Measurements from ENCODE around the gene PXT1.
A peak's percentile ranks its signal among the peaks of the same experiment; 100 is the strongest.
"Not testable (repeated sequence)": the region's sequence is repeated elsewhere in the genome, so short reads cannot be mapped to it uniquely, and the experiment has no call there.

PXT1 gene, protein sequence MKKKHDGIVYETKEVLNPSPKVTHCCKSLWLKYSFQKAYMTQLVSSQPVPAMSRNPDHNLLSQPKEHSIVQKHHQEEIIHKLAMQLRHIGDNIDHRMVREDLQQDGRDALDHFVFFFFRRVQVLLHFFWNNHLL

DNA sequence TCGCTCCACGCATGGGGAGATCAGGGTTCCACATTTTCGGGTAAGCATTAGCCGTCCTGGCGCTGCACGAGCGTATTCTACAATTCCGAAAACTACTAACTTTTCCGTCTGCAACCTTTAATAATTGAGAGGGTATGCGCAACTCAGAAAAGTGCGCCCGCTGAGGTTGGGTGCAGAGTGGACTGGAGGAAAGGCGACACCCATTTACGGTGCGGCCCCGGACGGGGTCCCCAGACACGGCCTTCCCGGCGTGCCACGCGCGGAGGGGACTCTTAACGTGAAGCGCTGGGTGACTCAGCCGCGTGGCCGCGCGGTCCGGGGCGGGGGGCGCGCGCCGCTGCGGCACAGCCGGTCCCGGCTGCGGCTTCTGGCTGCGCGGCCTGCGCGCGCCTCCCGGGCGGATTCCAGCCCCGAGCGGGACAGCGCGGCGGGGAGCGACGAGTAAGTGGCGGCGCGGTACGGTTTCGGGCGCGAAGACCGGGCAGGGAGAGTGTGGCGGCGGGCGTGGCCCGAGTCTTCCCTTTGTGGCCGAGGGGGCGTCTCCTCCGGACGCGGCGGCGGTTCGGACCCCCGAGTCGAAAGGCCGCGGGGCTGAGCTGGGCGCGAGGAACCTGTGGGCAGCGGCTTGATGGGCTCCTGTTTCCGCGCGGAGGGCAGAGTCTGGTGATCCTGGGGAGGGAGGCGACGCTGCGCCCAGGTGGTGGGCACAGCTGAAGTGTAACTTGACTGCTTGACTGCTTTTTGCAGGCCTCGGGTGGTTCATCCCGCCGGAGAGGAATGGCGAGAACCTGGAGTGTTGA, at the start of gene PXT1, which contains the start of gene KCTD20:
TSS of gene PXT1 (minus strand) at position 184 of the 800 bp plus-strand sequence. CDS start 16,772 bp downstream, outside the sequence.
TSS of gene KCTD20 (plus strand) at position 330 of the 800 bp plus-strand sequence. CDS start 27,098 bp downstream, outside the sequence.
- DNase-seq, result peak; percentile 90

DNA sequence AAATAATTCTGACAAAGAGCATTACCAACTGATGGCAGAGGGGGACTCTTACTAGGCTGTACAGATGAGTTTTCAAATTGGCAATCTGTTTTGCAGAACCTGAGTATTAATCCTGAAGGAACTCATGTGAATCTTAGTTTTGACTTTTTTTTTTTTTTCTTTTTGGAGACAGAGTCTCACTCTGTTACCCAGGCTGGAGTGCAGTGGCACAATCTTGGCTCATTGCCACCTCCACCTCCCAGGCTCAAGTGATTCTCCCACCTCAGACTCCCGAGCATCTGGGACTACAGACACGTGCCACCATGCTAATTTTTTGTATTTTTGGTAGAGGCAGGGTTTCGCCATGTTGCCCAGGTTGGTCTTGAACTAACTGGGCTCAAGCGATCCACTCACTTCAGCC, 49.4 kb upstream of the PXT1 start:
- no peak for DNase-seq

DNA sequence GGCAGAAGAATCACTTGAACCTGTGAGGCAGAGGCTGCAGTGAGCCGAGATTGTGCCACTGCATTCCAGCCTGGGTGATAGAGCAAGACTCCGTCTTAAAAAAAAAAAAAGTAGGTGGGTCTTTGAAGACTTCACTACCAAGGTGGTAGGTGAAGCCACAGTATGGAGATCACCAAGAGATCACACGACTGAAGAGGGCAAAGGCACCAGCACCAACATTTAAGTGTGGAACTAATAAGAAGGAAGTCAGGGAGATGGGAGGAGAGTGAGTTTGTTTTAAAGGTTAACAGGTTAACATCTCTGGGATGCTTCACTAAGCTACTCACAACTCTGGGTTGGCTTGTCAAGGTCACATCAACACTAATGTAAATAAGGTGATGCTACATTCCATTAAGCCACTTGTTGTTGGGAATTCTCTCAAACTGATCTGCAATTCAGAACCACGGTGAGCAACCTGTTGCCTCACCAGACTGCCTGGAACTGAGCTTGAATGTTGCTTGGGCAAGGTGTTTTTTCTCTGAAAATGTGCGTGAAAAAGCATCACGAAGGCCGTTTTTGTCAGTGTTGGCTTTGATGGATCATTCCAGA, 48.8 kb upstream of the PXT1 start:
- DNase-seq, result no peak

DNA sequence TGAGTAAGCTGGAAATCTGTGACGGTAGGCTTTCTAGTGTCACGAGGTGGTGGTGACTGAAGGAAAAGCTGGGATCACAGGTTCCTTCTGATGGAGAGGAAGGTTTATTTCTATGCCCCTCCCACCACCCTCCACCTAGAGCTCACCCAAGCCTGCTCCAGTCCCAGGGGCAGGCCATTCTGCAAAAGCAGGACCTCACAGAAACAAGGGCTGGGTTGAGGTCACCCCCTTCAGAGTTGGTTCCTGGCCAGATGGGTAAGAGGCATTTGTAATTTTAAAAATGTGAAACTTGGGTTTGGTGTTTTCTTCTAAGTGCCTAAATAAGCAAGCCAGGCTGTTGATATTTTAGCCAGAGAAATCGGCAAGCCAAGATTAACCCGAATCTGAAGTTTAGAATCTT, 46.8 kb upstream of the PXT1 start:
- DNase-seq, result no peak

DNA sequence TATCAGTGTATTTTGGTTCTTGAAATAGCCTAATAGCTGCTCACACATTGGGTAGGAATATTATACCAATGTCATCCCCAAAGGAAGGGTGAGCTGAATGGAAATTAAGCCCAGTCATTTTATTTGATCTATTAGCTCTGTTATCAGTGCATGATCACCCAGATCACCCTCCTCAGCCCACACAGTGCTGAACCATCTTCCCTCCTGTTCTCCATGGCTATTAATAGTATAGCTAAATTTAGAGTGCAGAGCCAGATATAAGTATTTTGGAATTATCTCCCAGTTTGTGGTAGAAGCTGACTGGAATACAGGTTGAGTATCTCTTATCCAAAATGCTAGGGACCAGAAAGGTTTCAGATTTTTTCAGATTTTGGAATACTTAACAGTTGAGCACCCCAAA, 45.6 kb upstream of the PXT1 start:
- no peak for DNase-seq

DNA sequence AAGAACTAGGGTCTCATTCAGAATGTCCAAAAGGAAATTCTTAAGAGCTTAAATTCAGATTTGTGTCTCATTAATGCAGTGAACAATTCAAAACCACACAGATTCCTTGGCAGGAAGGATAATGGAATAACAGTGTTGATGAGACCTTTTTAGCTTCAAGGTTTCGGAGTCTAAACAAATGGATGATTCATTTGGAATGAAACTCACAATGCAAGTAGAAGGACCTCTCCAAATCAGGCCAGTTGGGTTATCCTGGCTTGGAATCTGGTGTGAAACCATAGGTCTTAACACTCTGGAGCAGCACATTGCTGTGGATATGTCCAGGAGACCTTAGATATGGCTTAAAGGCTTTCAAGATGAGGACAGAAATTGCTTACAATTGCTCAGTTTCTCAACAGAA, 45.0 kb upstream of the PXT1 start:
- no peak for DNase-seq

DNA sequence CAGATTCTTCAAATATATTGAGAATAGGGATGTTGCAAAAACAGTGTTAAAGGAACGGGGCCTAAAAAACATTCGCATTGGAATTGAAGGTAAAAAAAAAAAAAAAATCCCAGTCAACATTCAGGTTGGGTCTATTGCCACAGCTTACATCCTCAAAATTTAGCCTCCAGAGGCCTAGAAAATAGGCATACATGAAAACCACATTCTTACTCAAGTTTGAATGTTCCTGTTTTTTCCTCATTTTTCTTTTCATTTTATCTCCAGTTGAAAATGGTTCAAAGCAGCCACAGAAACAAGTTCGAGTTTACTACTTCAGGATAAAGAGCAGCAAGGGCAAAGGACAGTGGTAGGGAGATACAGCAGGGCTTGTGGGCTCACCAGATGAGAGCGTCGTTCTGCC, 42.1 kb upstream of the PXT1 start:
- DNase-seq, result no peak

DNA sequence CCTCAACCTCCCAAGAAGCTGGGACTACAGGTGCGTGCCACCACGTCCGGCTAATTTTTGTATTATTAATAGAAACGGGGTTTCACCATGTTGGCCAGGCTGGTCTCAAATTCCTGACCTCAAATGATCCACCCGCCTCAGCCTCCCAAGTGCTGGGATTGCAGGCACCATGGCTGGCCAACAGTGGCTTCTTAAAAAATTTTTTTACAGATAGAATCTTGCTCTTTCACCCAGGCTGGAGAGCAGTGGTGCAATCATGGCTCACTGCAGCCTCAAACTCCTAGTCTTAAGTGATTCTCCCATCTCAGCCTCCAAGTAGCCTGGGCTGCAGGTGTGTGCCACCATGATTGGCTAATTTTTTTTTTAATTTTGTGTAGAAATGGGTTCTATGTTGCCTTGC, 40.7 kb upstream of the PXT1 start:
- not testable (repeated sequence) for DNase-seq

DNA sequence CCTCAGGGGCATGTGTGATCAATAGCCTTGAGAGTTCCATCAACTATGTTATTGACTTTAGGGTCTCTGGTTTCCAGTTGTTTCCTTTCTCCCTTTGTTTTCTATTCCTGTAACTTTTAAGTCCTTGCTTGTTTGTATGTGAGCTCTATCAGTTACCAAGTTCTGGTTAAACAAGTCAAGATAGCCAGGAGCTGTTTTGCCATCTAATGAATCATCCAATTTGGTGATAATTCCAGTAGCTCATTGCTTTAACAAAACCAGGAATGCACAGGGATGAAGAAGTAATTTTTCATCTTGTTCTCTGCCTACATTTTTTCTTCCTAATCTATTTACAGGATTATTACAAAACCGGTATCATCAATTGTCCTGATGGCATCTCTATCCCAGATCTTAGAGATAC, 36.6 kb upstream of the PXT1 start:
- DNase-seq, result no peak

DNA sequence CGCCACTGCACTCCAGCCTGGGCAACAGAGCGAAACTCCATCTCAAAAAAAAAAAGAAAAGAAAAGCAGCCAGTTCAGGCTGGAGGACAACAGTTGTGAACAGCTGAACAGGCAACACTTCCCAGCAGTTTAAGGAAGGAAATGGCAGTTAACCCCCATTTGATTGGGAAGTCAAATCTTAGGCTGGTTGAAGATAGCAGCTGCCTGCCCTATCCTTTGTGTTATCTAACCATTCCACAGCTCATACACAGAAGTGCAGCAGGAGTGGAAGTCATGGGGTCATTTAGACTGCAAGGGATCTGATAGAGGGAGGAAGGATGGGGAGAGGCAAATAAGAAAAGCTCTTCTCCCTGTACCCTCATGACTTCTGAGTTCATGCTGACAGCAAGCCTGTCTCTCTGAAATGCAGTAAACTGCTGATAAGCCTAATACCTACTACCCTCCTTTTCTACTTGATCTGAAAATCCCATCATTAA, 35.4 kb upstream of the PXT1 start:
- DNase-seq, result no peak

DNA sequence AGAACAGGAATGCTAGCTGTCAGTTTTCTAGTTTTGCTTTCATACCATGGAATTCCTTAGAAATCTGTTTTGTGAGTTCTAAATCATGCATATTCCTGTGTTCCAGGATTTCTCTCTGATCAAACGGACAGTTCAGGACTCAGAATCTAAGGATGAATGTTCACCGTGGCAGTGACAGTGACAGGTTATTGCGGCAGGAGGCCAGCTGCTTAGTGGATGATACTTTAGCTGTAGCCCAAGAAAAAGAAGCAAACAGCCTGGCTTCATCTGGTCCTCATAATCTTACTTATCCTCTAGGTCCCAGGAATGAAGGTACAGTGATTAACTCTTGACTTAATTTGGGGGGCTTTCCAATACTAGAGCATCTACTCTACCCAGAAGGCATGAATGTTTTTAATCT, 27.3 kb upstream of the PXT1 start:
- no peak for DNase-seq

DNA sequence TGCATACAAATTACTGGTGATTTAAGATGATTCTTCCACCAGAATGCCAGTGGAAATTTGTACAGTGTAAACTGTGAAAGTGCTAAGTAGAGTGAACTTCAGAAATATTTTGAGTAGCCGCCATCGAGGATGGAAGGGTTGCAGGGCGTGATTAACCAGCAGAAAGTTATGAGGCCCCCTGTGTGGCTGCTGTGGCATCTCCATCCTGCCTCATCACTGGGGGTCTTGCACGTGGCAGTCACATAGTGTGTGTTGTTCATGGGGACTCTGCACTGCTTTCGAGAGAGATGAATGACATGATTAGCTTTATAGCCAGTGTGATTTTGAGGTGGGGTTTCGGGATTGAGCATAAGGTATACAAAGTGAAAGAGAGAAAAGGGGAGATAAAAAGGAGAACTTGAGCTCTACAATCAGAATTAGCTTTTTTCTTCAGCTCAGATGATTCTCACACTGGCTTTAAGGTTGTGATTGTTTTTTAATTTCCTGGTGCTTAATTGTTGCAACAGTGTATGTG, 26.6 kb upstream of the PXT1 start:
- no peak for DNase-seq

DNA sequence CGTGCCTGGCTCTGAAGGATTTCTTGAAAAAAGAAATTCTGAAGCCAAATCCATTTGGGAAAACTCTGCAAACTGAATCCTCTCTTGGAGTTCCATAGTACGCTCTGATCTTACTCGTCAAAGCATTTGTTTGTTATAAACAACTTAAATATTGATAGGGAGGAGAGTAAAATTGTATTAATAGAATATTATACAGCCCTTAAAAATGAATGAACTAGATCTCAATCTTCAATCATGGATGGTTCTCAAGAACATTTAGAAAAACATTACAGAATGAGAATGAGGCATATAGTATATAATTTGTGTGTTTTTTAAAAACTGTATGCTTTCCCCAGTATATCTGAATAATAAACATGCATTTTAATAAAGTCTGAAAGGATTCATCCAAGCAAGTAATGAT, 25.0 kb upstream of the PXT1 start:
- DNase-seq, result no peak

DNA sequence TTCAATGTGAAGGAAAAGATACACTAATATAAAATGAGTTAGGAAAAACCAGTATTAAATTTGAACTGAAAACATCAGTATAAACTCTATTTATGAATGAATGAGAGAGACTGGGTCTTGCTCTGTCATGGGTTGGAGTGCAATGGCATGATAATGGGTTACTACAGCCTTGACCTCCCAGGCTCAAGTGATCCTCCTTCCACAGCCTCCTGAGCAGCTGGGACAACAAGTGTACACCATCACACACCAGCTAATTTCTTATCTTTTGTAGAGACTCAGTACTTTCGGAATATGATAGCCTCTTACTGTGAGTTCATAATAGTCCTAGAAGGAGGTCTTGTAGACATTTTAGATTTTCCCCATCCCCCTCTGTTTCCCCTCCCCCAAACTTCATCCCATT, 21.6 kb upstream of the PXT1 start:
- no peak for DNase-seq

DNA sequence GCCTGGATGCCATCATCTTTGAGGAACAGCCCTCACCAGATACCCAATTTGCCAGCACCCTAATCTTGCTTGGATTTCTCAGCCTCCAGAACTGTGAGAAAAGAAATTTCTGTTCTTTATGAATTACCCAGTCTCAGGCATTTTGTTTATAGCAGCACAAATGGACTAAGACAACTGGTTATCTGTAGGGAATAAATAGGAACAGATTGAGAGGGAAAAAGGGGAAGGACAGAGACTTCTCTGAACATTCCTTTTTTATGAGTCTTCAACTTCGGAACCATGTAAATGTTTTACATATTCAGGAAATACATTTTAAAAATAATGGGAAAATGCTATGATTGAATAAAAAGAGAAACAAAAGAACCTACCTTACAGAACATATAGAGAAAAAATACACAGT, 21.0 kb upstream of the PXT1 start:
- DNase-seq, result no peak

DNA sequence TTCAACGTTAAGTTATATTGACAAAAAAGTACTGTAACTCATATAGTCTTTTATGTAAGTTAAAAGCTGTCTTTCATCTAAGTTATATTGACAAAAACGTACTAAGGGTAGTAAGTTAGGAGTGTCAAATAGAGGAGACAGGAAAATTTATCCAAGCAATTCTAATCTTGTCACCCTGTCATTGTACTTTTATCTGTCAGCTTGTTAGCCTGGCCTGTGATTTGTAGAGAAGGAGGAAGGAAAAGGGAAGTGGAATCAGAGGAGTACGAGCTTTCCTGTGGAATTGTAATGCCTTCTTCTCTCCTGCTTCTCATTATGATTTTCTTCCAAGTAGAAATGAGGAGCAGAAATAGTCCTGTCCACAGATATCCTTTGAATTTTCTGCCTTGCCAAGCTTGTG, 19.0 kb upstream of the PXT1 start:
- DNase-seq, result no peak

DNA sequence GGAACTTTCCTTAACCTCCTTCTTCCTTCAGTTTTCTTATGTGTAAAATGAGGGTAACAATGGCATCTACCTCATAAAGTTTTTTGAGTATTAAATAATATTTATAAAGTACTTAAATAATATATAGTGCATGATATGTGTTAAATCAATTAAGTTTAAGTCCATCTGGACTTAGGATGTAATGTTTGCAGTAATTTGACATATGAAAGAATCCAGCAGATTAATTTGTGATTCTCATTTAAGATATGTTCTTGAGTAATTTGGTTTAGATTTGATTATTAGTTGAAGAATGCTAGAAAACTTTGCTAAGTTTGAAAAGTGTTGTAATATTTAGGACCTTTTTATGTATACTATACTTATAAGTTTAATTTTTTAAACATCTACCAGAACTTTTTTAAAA, 18.3 kb upstream of the PXT1 start:
- no peak for DNase-seq

DNA sequence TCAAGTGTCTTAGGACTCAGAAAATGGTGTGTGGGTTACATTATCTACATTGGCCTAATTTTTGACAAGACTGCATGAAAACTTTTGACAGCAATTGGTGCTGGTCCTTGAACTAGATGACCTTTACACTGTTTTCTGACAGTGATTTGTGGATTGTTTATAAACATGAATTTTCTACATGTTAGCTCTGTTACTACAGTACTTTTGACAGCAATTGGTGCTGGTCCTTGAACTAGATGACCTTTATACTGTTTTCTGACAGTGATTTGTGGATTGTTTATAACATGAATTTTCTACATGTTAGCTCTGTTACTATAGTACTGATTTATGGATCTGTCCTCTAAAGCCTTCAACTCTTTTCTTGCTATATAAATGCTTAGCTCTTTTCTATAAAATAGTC, 16.8 kb upstream of the PXT1 start:
- no peak for DNase-seq

DNA sequence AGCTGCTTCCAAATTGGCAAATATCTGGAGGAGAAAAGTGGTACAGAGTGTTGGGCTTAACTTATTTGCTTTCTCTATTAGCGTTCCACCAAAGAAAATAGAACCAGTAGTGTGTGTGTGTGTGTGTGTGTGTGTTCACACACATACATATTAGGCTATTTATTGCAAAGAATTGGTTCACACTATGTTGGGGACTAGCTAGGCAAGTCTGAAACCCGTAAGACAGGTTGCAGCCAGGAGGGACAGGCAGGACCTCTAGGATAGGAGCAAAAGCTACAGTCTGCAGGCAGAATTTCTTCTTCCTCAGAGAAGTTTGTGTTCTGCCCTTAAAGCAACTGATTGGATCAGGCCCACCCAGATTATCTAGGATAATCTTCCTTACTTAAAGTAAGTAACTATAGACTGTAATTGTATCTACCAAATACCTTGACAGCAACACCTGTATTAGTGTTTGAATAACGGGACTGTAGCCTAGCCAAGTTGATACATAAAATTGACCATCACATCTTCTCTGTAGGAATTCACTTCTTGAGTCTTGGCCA, 12.9 kb upstream of the PXT1 start:
- DNase-seq, result peak; percentile 61

DNA sequence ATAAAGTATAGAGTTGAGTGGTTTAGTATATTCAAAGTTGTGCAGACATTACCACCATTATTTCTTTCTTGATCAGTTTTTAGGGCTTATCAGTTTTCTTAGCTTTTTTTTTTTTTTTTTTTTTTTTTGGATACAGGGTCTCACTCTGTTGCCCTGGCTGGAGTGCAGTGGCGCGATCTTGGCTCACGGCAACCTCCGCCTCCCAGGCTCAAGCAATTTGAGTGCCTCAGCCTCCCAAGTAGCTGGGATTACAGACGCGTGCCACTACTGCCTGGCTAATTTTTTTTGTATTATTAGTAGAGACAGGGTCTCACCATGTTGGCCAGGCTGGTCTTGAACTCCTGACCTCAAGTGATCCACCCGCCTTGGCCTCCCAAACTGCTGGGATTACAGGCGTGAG, 10.2 kb upstream of the PXT1 start:
- DNase-seq, result not testable (repeated sequence)

DNA sequence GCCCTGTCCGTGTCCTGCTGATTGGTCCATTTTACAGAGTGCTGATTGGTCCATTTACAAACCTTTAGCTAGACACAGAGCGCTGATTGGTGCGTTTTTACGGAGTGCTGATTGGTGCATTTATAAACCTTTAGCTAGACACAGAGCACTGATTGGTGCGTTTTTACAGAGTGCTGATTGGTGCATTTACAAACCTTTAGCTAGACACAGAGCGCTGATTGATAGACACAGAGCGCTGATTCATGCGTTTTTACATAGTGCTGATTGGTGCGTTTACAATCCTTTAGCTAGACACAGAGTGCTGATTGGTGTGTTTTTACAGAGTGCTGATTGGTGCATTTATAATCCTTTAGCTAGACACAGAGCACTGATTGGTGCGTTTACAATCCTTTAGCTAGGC, 6.5 kb upstream of the PXT1 start:
- not testable (repeated sequence) for DNase-seq

DNA sequence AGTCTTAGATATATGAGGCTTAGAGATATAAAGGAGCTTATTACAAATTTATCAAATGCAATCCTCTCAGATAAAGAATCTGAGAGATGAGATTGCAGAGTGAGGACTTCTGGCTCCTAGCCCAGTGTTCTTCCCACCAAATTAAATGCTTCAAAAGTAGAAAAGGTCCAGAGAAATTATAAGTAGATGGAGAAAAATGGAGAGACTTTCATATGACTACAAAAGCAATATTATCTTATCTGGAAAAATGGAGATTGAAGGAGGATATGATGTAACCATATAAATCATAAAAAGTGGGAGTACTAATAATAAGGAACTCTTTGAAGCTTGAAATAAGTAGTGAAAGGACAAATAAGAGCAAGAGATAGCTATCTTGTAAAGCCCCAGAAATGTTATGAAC, 3.0 kb upstream of the PXT1 start:
- no peak for DNase-seq

DNA sequence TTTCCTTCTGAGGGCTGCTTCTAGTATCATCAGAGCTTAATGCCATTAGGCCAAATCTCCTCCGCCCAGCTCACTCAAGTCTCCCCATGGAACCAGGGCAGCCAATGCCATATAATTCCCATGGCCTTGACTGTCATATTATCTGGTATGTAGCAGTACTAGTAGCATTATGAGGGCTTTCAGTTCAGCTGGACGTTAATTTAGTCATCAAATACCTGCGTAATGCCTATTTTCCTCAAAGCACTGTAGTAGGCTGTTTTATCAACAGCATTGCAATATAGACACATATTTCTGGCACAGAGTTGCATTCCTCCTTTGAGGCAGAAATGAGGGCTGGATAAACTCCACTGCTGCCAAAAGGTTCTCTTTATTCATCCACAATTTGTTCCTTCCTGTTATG, 1.8 kb upstream of the PXT1 start:
- DNase-seq, result no peak
